GM19023 (cell line): ENCODE measurements around the gene REV1.
A peak's percentile ranks its signal among the peaks of the same experiment; 100 is the strongest.
"Not testable (repeated sequence)": the region's sequence is repeated elsewhere in the genome, so short reads cannot be mapped to it uniquely, and the experiment has no call there.

Experiments
- ATAC-seq: cut with Tn5 transposase; IDR thresholded peaks from one replicate; pipeline ENCODE4 v1.9.1; 2021; ENCODE audit warnings: mild to moderate bottlenecking, moderate library complexity; ENCODE audit not compliant: unreplicated experiment

REV1 gene

DNA sequence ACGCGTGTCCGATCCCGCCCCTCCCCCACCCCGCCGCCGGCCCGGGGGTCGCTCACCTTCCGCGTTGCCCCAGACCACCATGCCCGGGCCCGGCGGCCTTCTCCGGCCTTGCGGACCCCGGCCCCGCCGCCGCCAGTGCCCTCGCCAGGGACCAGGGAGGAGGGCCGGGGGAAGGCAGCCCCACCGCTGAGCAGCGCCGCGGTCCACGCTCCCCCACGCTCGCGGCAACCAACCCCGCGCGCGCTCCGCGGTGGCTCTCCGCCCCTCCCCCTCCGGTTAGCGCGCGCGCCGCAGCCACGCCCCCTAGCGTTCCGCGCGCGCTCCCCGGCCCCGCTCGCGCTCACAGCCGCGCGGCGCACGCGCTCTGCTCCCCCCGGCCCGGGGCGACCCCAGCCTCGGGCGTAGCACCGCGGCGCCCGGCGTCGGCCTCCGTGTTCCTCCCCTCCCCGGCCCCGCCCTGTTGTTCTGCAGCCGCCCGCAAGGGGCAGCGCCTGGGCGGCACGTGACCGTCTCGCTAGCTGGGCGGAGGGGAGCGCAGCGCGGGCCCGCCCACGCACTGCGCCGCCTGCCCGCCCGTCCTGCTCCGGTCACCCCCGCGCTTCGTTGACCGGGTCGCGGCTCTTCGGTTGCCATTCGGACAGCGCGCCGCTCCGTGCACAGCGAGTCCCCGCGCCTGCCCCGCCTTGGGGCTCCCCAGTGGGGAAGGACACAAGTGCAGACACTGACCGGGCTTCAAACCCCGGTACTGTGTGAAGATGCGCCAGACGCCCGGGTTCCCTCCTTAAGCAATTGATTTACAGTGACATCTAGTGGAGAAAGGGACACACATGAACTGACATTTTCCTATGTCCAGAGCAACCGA, at the start of gene REV1:
Gene REV1 (minus strand): TSS at position 257 of the 862 bp plus-strand sequence. CDS start 25,042 bp downstream, outside the sequence.
- ATAC-seq = peak; percentile 84

- ATAC-seq = no peak
Observed at GRCh38 chr2:99537910-99538485, 48.2 kb upstream of the REV1 start.

DNA sequence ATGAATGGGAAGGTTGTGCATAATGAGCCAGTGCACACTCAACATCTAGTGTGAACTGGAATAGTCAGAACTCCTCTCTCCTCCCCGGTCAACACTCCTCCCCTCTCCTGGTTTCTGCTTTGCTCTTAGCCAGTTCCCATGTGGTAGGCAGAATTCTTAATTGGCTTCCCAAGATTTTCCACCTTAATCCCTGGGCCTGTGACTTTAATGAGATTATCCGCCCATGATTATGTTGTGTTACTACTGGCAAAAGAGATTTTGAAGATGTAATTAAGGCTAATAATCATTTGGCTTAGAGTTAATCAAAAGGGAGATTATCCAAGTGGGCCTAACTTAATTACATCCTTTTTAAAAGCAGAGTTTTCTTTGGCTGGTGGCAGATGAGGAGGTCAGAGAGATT, 34.2 kb upstream of the REV1 start:
- no peak for ATAC-seq

DNA sequence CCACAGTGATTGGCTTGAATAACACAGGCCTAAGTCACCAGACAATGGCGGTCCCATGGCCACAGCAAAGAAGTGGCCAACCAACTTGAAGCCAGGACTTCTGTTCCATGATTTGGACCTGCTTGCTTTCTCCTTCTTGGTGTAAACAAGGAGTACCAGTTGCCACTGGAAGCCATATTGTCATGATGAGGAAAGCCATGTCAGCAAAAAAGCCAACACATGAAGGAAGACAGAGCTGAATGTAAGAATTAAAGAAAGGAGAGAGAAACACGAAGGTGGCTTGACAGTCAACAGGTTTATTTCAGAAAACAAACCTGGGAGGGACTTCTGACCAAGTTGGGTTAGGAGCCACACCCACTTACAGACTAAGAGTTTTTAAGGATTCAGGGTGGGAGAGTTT, 32.3 kb upstream of the REV1 start:
- ATAC-seq = no peak

- ATAC-seq = no peak
Observed at GRCh38 chr2:99520813-99521212, 31.0 kb upstream of the REV1 start.

DNA sequence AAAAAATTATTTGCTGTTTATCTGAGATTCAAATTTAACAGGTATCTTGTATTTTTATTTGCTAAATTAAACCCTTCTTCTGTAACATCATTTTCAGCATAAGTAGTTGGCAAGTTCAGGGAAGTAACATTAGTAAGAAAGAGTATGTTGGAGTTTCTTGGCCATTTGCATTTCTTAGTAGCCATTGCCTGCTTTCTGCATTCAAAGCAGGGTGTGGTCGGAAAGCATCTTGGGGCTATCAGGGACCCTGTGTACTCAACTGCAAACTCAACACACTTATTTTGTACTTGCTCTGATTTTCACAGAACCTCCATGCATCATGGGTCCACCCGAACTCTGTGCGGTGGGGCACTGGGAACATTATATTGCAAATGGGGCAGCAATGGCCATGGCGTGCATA, 30.4 kb upstream of the REV1 start:
- ATAC-seq = no peak

GRCh38 chr2:99514357-99514756, 24.5 kb upstream of the REV1 start:
- no peak for ATAC-seq

GRCh38 chr2:99512181-99512591, 22.4 kb upstream of the REV1 start:
- ATAC-seq = no peak

DNA sequence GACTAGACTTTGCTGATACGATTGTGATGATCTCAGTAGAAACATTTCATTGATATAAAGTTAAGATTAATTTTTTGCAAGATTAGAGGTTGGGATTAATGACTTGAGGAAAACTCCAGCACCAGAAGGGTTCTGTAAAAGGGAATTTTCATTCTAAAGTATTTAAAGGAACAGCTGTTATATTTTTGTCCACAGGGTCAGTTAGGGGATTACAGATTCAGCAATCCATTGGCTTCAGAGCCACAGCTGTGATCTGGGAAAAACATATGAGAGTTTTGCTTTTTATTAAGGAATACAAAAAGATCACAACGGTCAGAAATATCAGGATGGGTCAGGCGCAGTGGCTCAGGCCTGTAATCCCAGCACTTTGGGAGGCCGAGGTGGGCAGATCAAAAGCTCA, 19.6 kb upstream of the REV1 start:
- no peak for ATAC-seq

DNA sequence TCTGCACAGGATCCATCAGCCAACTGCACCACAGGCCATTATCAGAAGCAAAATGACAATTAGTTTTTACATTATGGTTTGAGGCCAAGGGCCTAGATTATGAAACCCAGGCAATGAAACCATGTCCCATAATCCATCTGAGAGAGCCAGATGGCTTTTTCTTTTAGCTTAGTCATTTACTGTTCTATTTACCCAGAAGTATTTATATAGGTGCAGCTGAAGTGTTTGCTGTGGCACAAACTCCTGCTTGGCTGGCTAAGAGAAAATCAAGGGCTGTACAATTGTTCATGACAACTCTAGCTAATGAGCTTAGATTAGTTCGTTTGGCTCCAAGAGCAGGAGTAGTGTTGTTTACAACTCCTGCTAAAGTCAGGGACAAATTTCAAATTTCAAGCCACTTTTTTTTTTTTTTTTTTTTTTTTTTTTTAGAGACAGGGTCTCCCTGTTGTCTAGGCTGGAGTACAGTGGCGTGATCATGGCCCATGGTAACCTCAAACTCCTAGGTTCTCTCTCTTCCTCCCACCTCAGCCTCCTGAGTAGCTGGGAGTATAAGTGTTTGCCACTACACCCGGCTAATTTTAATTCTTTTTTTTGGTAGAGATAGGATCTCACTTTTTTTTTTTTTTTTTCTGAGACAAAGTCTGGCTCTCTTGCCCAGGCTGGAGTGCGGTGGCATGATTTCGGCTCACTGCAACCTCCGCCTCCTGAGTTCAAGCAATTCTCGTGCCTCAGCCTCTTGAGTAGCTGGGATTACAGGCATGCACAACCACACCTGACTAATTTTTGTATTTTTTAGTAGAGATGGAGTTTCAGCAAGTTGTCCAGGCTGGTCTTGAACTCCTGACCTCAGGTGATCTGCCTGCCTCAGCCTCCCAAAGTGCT, 18.4 kb upstream of the REV1 start:
- ATAC-seq = no peak

GRCh38 chr2:99504844-99505584, 15.2 kb upstream of the REV1 start:
- no peak for ATAC-seq

GRCh38 chr2:99503662-99504416, 14.0 kb upstream of the REV1 start:
- not testable (repeated sequence) for ATAC-seq

DNA sequence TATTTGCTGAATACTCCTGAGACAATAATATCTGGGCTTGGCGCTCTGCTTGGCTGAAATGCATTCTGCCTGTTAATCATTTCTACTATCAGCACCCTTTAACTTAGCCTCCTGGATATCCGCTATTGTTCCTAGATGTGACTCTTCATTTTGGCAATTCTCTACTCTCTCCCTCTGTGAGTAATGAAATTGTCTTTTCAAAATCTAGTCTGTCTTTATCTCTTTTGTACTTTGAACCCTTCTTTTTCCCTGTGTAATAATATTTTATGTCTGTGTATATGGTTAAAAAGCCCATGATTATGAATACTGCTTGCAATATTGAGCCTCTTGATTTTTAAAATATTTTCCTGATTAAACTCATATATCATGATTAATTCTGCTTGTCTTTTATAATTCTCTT, 6.2 kb upstream of the REV1 start:
- no peak for ATAC-seq

DNA sequence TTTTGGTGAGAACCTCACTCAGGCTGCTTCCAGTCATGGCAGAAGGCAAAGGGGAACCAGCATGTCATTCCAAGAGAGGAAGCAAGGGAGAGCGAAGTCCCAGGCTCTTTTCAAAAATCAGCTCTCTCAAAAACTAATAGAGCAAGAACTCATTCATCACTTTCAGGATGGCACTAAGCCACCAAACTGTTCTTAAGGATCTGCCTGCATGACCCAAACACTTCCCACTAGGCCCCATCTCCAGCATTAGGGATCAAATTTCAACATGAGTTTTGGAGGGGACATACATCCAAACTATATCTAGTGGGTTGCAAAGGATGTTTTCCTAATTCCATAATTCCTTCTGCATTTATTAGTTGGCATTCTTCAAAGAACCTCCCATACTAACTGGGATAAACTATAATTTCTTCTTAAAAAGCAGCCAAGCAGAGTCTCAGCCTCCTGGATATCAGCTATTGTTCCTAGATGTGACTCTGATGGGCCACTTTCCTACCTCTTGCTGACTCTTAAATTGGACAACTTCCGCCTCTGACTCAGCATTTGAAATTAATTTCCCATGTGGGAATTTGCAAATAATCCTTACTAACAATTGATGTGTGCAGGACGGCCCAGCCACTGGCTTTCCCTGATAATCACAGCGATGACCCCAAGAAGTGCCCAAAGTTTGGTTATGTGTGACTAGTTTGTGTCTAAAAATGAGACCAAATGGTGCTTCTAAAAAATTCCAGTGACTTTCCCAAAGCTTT, 5.5 kb upstream of the REV1 start:
- ATAC-seq = no peak

GRCh38 chr2:99492721-99493120, 2.9 kb upstream of the REV1 start:
- no peak for ATAC-seq

- no peak for ATAC-seq
Observed at GRCh38 chr2:99490623-99491461, 1.0 kb upstream of the REV1 start.

DNA sequence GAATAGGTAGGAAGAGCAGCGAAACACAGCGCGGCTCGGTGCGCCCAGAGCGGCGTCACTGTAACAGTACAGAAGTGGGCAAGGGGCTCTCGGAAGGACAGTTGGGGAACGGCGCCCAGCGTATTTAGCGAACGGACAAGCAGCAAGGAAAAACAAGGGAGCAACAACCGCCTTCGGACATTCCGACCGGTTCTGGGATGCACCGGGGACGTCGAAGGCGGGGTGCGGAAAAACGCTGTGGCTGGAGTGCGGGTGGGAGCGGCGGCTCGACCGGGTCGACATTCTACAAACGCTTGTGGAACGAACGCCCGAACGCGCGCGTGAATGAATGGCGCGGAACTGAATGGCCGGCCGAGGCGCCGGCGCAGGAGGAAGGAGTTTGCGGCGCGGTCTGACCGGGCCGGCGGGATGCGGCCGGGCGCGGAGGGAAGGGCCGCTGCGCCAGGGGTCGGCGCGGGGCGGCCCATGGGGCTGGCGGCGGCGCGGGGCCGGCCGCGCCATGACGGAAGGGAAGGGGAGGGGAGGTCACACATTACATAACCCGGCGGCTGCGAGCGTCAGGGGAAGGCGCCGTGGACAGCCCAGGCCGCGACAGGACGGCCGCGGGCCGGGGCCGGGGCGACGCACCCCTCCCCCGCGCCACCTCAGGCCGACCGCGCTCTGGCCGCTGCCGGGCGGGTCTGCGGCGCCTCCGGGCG, 605 bp downstream of the REV1 start:
- ATAC-seq = peak; percentile 36

GRCh38 chr2:99488539-99489062, 1.2 kb downstream of the REV1 start:
- no peak for ATAC-seq
